Stimulated activated naive CD8-positive, alpha-beta T cell treated with anti-CD3 and anti-CD28 coated beads, Interleukin-15, Interleukin-2, amounts not matched to agents 100 ng/mL and 50 ng/mL, for 24 hours (primary cell): ENCODE measurements around the gene FAAP100.

ENCODE experiments used
- H3K27ac Mint-ChIP-seq: one replicate; pipeline ENCODE4 v1.8.0; 2021; ENCODE audit warnings: mild to moderate bottlenecking, mixed read lengths
- H3K27me3 Mint-ChIP-seq: one replicate; pipeline ENCODE4 v1.8.0; 2021; ENCODE audit warnings: mixed read lengths
- H3K36me3 Mint-ChIP-seq: one replicate; pipeline ENCODE4 v1.8.0; 2021; ENCODE audit warnings: low read depth, mixed read lengths
- H3K4me1 Mint-ChIP-seq: one replicate; pipeline ENCODE4 v1.8.0; 2021; ENCODE audit warnings: low read depth, mixed read lengths
- H3K4me3 Mint-ChIP-seq: one replicate; pipeline ENCODE4 v1.8.0; 2021; ENCODE audit warnings: mild to moderate bottlenecking, mixed read lengths
- H3K9me3 Mint-ChIP-seq: one replicate; pipeline ENCODE4 v1.8.0; 2021; ENCODE audit warnings: mixed read lengths

The FAAP100 gene

GRCh38 chr17:81511804-81512561, 40.2 kb downstream of the FAAP100 start:
- Mint-ChIP-seq H3K27me3 (no peaks in the 10 kb centered on the region), H3K4me1 (peaks cover 36% of the 10 kb centered on the region), H3K4me3 (peak overlapping the region; percentile 97), H3K36me3 (peaks cover 39% of the 10 kb centered on the region), H3K27ac (peak overlapping the region; percentile 96), H3K9me3 (no peaks in the 10 kb centered on the region)

- H3K27ac Mint-ChIP-seq = peak overlapping the region; percentile 96
- peak overlapping the region; percentile 97 for H3K4me3 Mint-ChIP-seq
- no peaks in the 10 kb centered on the region for H3K9me3 Mint-ChIP-seq
- no peaks in the 10 kb centered on the region for H3K27me3 Mint-ChIP-seq
- H3K36me3 Mint-ChIP-seq = peaks cover 39% of the 10 kb centered on the region
- H3K4me1 Mint-ChIP-seq = peaks cover 32% of the 10 kb centered on the region
Observed at GRCh38 chr17:81511554-81511803, 40.7 kb downstream of the FAAP100 start.

- H3K4me3 Mint-ChIP-seq = peak overlapping the region; percentile 97
- no peaks in the 10 kb centered on the region for H3K9me3 Mint-ChIP-seq
- peak overlapping the region; percentile 96 for H3K27ac Mint-ChIP-seq
- peaks cover 27% of the 10 kb centered on the region for H3K4me1 Mint-ChIP-seq
- no peaks in the 10 kb centered on the region for H3K27me3 Mint-ChIP-seq
- peaks cover 39% of the 10 kb centered on the region for H3K36me3 Mint-ChIP-seq
Observed at GRCh38 chr17:81510785-81511553, 41.2 kb downstream of the FAAP100 start.

- Mint-ChIP-seq H3K9me3 (no peaks in the 10 kb centered on the region), H3K4me1 (peaks cover 25% of the 10 kb centered on the region), H3K27ac (peak overlapping the region; percentile 96), H3K4me3 (peak overlapping the region; percentile 97), H3K36me3 (peaks cover 39% of the 10 kb centered on the region), H3K27me3 (no peaks in the 10 kb centered on the region)
Observed at GRCh38 chr17:81509972-81510784, 42.0 kb downstream of the FAAP100 start.

- H3K27me3 Mint-ChIP-seq = no peaks in the 10 kb centered on the region
- peaks cover 25% of the 10 kb centered on the region for H3K4me1 Mint-ChIP-seq
- no peaks in the 10 kb centered on the region for H3K9me3 Mint-ChIP-seq
- H3K36me3 Mint-ChIP-seq = peaks cover 39% of the 10 kb centered on the region
- H3K27ac Mint-ChIP-seq = peak overlapping the region; percentile 96
- peak overlapping the region; percentile 97 for H3K4me3 Mint-ChIP-seq
Observed at GRCh38 chr17:81509207-81509971, 42.8 kb downstream of the FAAP100 start.

GRCh38 chr17:81508639-81509206, 43.4 kb downstream of the FAAP100 start:
- H3K4me1 Mint-ChIP-seq = peaks cover 25% of the 10 kb centered on the region
- peaks cover 39% of the 10 kb centered on the region for H3K36me3 Mint-ChIP-seq
- no peaks in the 10 kb centered on the region for H3K9me3 Mint-ChIP-seq
- H3K27ac Mint-ChIP-seq = peak overlapping the region; percentile 96
- peak overlapping the region; percentile 97 for H3K4me3 Mint-ChIP-seq
- H3K27me3 Mint-ChIP-seq = no peaks in the 10 kb centered on the region

- Mint-ChIP-seq H3K4me1 (peaks cover 7% of the 10 kb centered on the region), H3K27me3 (no peaks in the 10 kb centered on the region), H3K4me3 (no peak overlapping the region), H3K9me3 (no peaks in the 10 kb centered on the region), H3K27ac (no peak overlapping the region), H3K36me3 (peaks cover 3% of the 10 kb centered on the region)
Observed at GRCh38 chr17:81503619-81504018, 48.5 kb downstream of the FAAP100 start.

- peaks cover under 1% of the 10 kb centered on the region for H3K4me1 Mint-ChIP-seq
- H3K9me3 Mint-ChIP-seq = no peaks in the 10 kb centered on the region
- no peak overlapping the region for H3K27ac Mint-ChIP-seq
- H3K36me3 Mint-ChIP-seq = no peaks in the 10 kb centered on the region
- H3K4me3 Mint-ChIP-seq = no peak overlapping the region
- no peaks in the 10 kb centered on the region for H3K27me3 Mint-ChIP-seq
Observed at GRCh38 chr17:81502471-81503017, 49.6 kb downstream of the FAAP100 start.

GRCh38 chr17:81500047-81500446, 52.1 kb downstream of the FAAP100 start:
- Mint-ChIP-seq H3K27me3 (no peaks in the 10 kb centered on the region), H3K4me3 (no peak overlapping the region), H3K27ac (no peak overlapping the region), H3K9me3 (no peaks in the 10 kb centered on the region), H3K4me1 (no peaks in the 10 kb centered on the region), H3K36me3 (no peaks in the 10 kb centered on the region)

GRCh38 chr17:81499601-81499970, 52.6 kb downstream of the FAAP100 start:
- no peak overlapping the region for H3K27ac Mint-ChIP-seq
- no peaks in the 10 kb centered on the region for H3K4me1 Mint-ChIP-seq
- no peaks in the 10 kb centered on the region for H3K9me3 Mint-ChIP-seq
- no peaks in the 10 kb centered on the region for H3K27me3 Mint-ChIP-seq
- no peak overlapping the region for H3K4me3 Mint-ChIP-seq
- no peaks in the 10 kb centered on the region for H3K36me3 Mint-ChIP-seq

GRCh38 chr17:81498953-81499600, 53.1 kb downstream of the FAAP100 start:
- H3K4me3 Mint-ChIP-seq = no peak overlapping the region
- H3K4me1 Mint-ChIP-seq = no peaks in the 10 kb centered on the region
- H3K9me3 Mint-ChIP-seq = no peaks in the 10 kb centered on the region
- H3K27ac Mint-ChIP-seq = no peak overlapping the region
- H3K36me3 Mint-ChIP-seq = no peaks in the 10 kb centered on the region
- H3K27me3 Mint-ChIP-seq = no peaks in the 10 kb centered on the region

GRCh38 chr17:81494626-81495377, 57.4 kb downstream of the FAAP100 start:
- Mint-ChIP-seq H3K9me3 (no peaks in the 10 kb centered on the region), H3K36me3 (no peaks in the 10 kb centered on the region), H3K4me1 (no peaks in the 10 kb centered on the region), H3K27ac (no peak overlapping the region), H3K4me3 (no peak overlapping the region), H3K27me3 (no peaks in the 10 kb centered on the region)
